Coronary artery (tissue), 2 donors: Measurements from ENCODE around the gene S100A8.
A peak's percentile ranks its signal among the peaks of the same experiment; 100 is the strongest.

Source experiments
- DNase-seq: peaks from one replicate; pipeline ENCODE4 v3.0.0-alpha.2; 2017; ENCODE audit warnings: low spot score
- H3K27ac ChIP-seq, 2 donors: fragments of 200-600 bp; sonication (generic); one replicate each; pipeline ENCODE4 v1.5.1; 2016 to 2019
- H3K4me3 ChIP-seq: fragments of 200-600 bp; sonication (generic); 2 replicates; pipeline ENCODE4 v1.5.1; 2016; ENCODE audit warnings: mild to moderate bottlenecking, moderate library complexity
- CTCF ChIP-seq: fragments of 200-600 bp; sonication (generic); IDR thresholded peaks from one replicate; pipeline ENCODE4 v1.5.1; 2019; ENCODE audit warnings: antibody characterized with exemption

Gene S100A8

GRCh38 chr1:153389401-153389800 lies 1.5 kb downstream of the S100A8 start:
- H3K4me3 ChIP-seq: no peak overlapping the region
- no peak for TF ChIP-seq CTCF
- no peak overlapping the region for H3K27ac ChIP-seq
- no peak for DNase-seq

- peak; percentile 38 for DNase-seq
- Histone ChIP-seq H3K4me3 (no peak overlapping the region), H3K27ac (no peak overlapping the region)
- no peak for TF ChIP-seq CTCF
Measured at GRCh38 chr1:153387785-153388184, 3.1 kb downstream of the S100A8 start.

- no peak for TF ChIP-seq CTCF
- Histone ChIP-seq H3K4me3 (no peak overlapping the region), H3K27ac (peak overlapping the region in 1 of 2 donors; percentile 40)
- DNase-seq: peak; percentile 4
Measured at GRCh38 chr1:153387001-153387400, 3.9 kb downstream of the S100A8 start.

GRCh38 chr1:153386500-153386901 lies 4.4 kb downstream of the S100A8 start:
- TF ChIP-seq CTCF: no peak
- H3K27ac ChIP-seq: peak overlapping the region in 1 of 2 donors; percentile 40
- no peak overlapping the region for H3K4me3 ChIP-seq
- DNase-seq: peak; percentile 69

GRCh38 chr1:153384958-153385580 lies 5.8 kb downstream of the S100A8 start:
- no peak for TF ChIP-seq CTCF
- DNase-seq: peak; percentile 50
- Histone ChIP-seq H3K27ac (peak overlapping the region in 1 of 2 donors; percentile 3), H3K4me3 (no peak overlapping the region)

- peak; percentile 41 for DNase-seq
- no peak overlapping the region for H3K4me3 ChIP-seq
- no peak overlapping the region for H3K27ac ChIP-seq
- TF ChIP-seq CTCF: no peak
Measured at GRCh38 chr1:153380711-153381110, 10.2 kb downstream of the S100A8 start.

GRCh38 chr1:153379591-153379990 lies 11.3 kb downstream of the S100A8 start:
- Histone ChIP-seq H3K4me3 (no peak overlapping the region), H3K27ac (no peak overlapping the region)
- TF ChIP-seq CTCF: no peak
- peak; percentile 22 for DNase-seq
